Kasumi-1 (cell line): ENCODE results near the gene UQCRC1.

Experiments used
- DNase-seq, 2 experiments: peaks; one replicate each; lab custom pipeline; 2025; lab: John Stamatoyannopoulos, UW

The UQCRC1 gene

GRCh38 chr3:48599077-48599501, 10.4 kb downstream of the UQCRC1 start:
- no peak for DNase-seq

- peak; percentile 71 to 75 for DNase-seq
These were observed 10.9 kb downstream of the UQCRC1 start for GRCh38 chr3:48598323-48599076.

GRCh38 chr3:48597408-48597800, 12.0 kb downstream of the UQCRC1 start:
- no peak for DNase-seq

GRCh38 chr3:48596676-48597407, 12.6 kb downstream of the UQCRC1 start:
- no peak for DNase-seq

- no peak for DNase-seq
These were observed 13.3 kb downstream of the UQCRC1 start for GRCh38 chr3:48596157-48596556.

GRCh38 chr3:48595526-48596121, 13.8 kb downstream of the UQCRC1 start:
- DNase-seq: no peak

- no peak for DNase-seq
These were observed 14.3 kb downstream of the UQCRC1 start, which contains the start of gene COL7A1 for GRCh38 chr3:48595075-48595525. COL7A1 (minus strand) TSS chr3:48595329; CDS start chr3:48595159, 170 bp downstream.

GRCh38 chr3:48594417-48595049, 14.9 kb downstream of the UQCRC1 start:
- no peak for DNase-seq

GRCh38 chr3:48593337-48593736, 16.1 kb downstream of the UQCRC1 start:
- DNase-seq: no peak

GRCh38 chr3:48592519-48593087, 16.8 kb downstream of the UQCRC1 start:
- no peak for DNase-seq

GRCh38 chr3:48591886-48592518, 17.4 kb downstream of the UQCRC1 start:
- no peak for DNase-seq

- DNase-seq: no peak
These were observed 18.0 kb downstream of the UQCRC1 start for GRCh38 chr3:48591436-48591835.

- DNase-seq: no peak
These were observed 21.2 kb downstream of the UQCRC1 start for GRCh38 chr3:48588230-48588629.

GRCh38 chr3:48587686-48588085, 21.8 kb downstream of the UQCRC1 start:
- DNase-seq: no peak

GRCh38 chr3:48585411-48585810, 24.0 kb downstream of the UQCRC1 start:
- DNase-seq: no peak

- DNase-seq: no peak
These were observed 24.6 kb downstream of the UQCRC1 start for GRCh38 chr3:48584836-48585235.

GRCh38 chr3:48581621-48582481, 27.6 kb downstream of the UQCRC1 start:
- no peak for DNase-seq

GRCh38 chr3:48576647-48577046, 32.8 kb downstream of the UQCRC1 start:
- DNase-seq: no peak

- DNase-seq: no peak
These were observed 34.1 kb downstream of the UQCRC1 start for GRCh38 chr3:48575366-48575765.

- no peak for DNase-seq
These were observed 35.4 kb downstream of the UQCRC1 start for GRCh38 chr3:48573973-48574585.
